GM18508 (cell line): Measurements from ENCODE around the gene ADAMTS9.

Source experiments
- ATAC-seq: cut with Tn5 transposase; IDR thresholded peaks from one replicate; pipeline ENCODE4 v1.9.1; 2021; ENCODE audit warnings: moderate number of reproducible peaks; ENCODE audit not compliant: insufficient read depth, unreplicated experiment

ADAMTS9 gene

GRCh38 chr3:64588380-64588779 is 99.4 kb downstream of the ADAMTS9 start:
- no peak for ATAC-seq

GRCh38 chr3:64586952-64587351 is 100.8 kb downstream of the ADAMTS9 start:
- ATAC-seq = no peak

GRCh38 chr3:64584179-64584578 is 103.6 kb downstream of the ADAMTS9 start:
- ATAC-seq = no peak

- no peak for ATAC-seq
Measured at GRCh38 chr3:64578797-64579196, 109.0 kb downstream of the ADAMTS9 start.

GRCh38 chr3:64578062-64578770 is 109.6 kb downstream of the ADAMTS9 start:
- ATAC-seq = no peak

GRCh38 chr3:64576211-64576775 is 111.5 kb downstream of the ADAMTS9 start:
- ATAC-seq = no peak

- ATAC-seq = peak; percentile 69
Measured at GRCh38 chr3:64575211-64575844, 112.5 kb downstream of the ADAMTS9 start.

GRCh38 chr3:64574194-64574593 is 113.6 kb downstream of the ADAMTS9 start:
- no peak for ATAC-seq

- ATAC-seq = no peak
Measured at GRCh38 chr3:64571982-64572381, 115.8 kb downstream of the ADAMTS9 start.

GRCh38 chr3:64568895-64569517 is 118.8 kb downstream of the ADAMTS9 start:
- ATAC-seq = no peak

GRCh38 chr3:64566859-64567258 is 120.9 kb downstream of the ADAMTS9 start:
- no peak for ATAC-seq

- ATAC-seq = no peak
Measured at GRCh38 chr3:64563751-64564150, 124.0 kb downstream of the ADAMTS9 start.

GRCh38 chr3:64561868-64562267 is 125.9 kb downstream of the ADAMTS9 start:
- ATAC-seq = no peak

GRCh38 chr3:64561325-64561843 is 126.4 kb downstream of the ADAMTS9 start:
- ATAC-seq = no peak

GRCh38 chr3:64560791-64561190 is 127.0 kb downstream of the ADAMTS9 start:
- no peak for ATAC-seq

- no peak for ATAC-seq
Measured at GRCh38 chr3:64559588-64559987, 128.2 kb downstream of the ADAMTS9 start.

GRCh38 chr3:64556046-64556445 is 131.8 kb downstream of the ADAMTS9 start:
- no peak for ATAC-seq

GRCh38 chr3:64555351-64555750 is 132.4 kb downstream of the ADAMTS9 start:
- ATAC-seq = no peak

GRCh38 chr3:64554096-64554920 is 133.5 kb downstream of the ADAMTS9 start:
- ATAC-seq = no peak

- no peak for ATAC-seq
Measured at GRCh38 chr3:64552966-64553365, 134.8 kb downstream of the ADAMTS9 start.
